H1 (cell line): ENCODE data around the gene NELFB. TPM values are rescaled to one million over a fixed set of nuclear protein-coding genes. Genes with fewer than 3 reads are reported as not detected.

Experiments
- ASH2L ChIP-seq: fragments of 200-600, 300-600 bp; sonication (generic); IDR thresholded peaks from one replicate; pipeline ENCODE4 v1.7.1; 2017; ENCODE audit warnings: low read length
- CBX5 ChIP-seq: fragments of 300-800, 300-1000 bp; sonication (generic); IDR thresholded peaks from 2 replicates; pipeline ENCODE4 v1.7.1; 2016; ENCODE audit warnings: antibody characterized with exemption, low read length, low read depth
- CBX8 ChIP-seq: fragments of 300-800, 300-1000 bp; sonication (generic); IDR thresholded peaks from 2 replicates; pipeline ENCODE4 v1.7.1; 2016; ENCODE audit warnings: low read depth, low read length, borderline replicate concordance
- GABPA ChIP-seq: IDR thresholded peaks from 2 replicates; pipeline ENCODE4 v1.6.1; 2011; ENCODE audit warnings: mild to moderate bottlenecking, low read length, moderate library complexity, borderline replicate concordance; ENCODE audit not compliant: insufficient read depth
- HDAC2 ChIP-seq, 2 experiments: fragments of 300-600 bp in 1 of 2; sonication (generic) in 1 of 2; IDR thresholded peaks; 2 replicates each; pipeline ENCODE4 v1.6.1; 2011 to 2012; ENCODE audit warnings: low read depth in 2 of 2, low read length in 2 of 2, mild to moderate bottlenecking in 2 of 2, moderate library complexity in 2 of 2, borderline replicate concordance in 1 of 2, inconsistent platforms in 1 of 2
- HDAC6 ChIP-seq: IDR thresholded peaks from one replicate; pipeline ENCODE4 v1.7.1; 2012; ENCODE audit warnings: low read depth, mild to moderate bottlenecking, inconsistent platforms, low read length, moderate library complexity
- JUN ChIP-seq: IDR thresholded peaks from 2 replicates; pipeline ENCODE4 v1.6.1; 2011; ENCODE audit warnings: low read depth, mild to moderate bottlenecking, improper control_type of control experiment, low read length
- KDM1A ChIP-seq: fragments of 200-600, 300-600 bp; sonication (generic); IDR thresholded peaks from 2 replicates; pipeline ENCODE4 v1.7.1; 2016; ENCODE audit warnings: mild to moderate bottlenecking, low read length, borderline replicate concordance
- KDM4A ChIP-seq: IDR thresholded peaks from one replicate; pipeline ENCODE4 v1.7.1; 2012; ENCODE audit warnings: low read depth, mild to moderate bottlenecking, moderate library complexity, low read length, inconsistent platforms; ENCODE audit not compliant: severe bottlenecking
- KDM5A ChIP-seq: fragments of 200-600 bp; IDR thresholded peaks from 2 replicates; pipeline ENCODE4 v1.7.1; 2012; ENCODE audit warnings: mild to moderate bottlenecking, low read length, inconsistent platforms, mixed read lengths
- NANOG ChIP-seq: IDR thresholded peaks from 2 replicates; pipeline ENCODE4 v1.6.1; 2011; ENCODE audit warnings: low read length, low read depth, mild to moderate bottlenecking, inconsistent platforms; ENCODE audit not compliant: insufficient read depth, poor library complexity, severe bottlenecking
- NRF1 ChIP-seq: IDR thresholded peaks from 2 replicates; pipeline ENCODE4 v1.6.1; 2011; ENCODE audit warnings: mild to moderate bottlenecking, low read depth, low read length, improper control_type of control experiment
- POLR2A ChIP-seq, 2 experiments: IDR thresholded peaks; 1 replicate in 1 of 2; 2 replicates in 1 of 2; pipeline ENCODE4 v1.6.1; 2011; ENCODE audit warnings: low read depth in 2 of 2, low read length in 2 of 2, mild to moderate bottlenecking in 2 of 2; ENCODE audit errors: control extremely low read depth in 1 of 2
- POLR2AphosphoS5 ChIP-seq: IDR thresholded peaks from 2 replicates; pipeline ENCODE4 v1.6.1; 2011; ENCODE audit warnings: low read depth, low read length
- RBBP5 ChIP-seq: IDR thresholded peaks from 2 replicates; pipeline ENCODE4 v1.7.1; 2012; ENCODE audit warnings: low read depth, mild to moderate bottlenecking, inconsistent platforms, low read length, moderate library complexity, borderline replicate concordance
- RFX5 ChIP-seq: IDR thresholded peaks from 2 replicates; pipeline ENCODE4 v1.6.1; 2011; ENCODE audit warnings: low read depth, low read length, improper control_type of control experiment, borderline replicate concordance
- RNF2 ChIP-seq: fragments of 200-900, 300-1000 bp; sonication (generic); IDR thresholded peaks from 2 replicates; pipeline ENCODE4 v1.7.1; 2016; ENCODE audit warnings: borderline replicate concordance, low read depth, mild to moderate bottlenecking, antibody characterized with exemption, low read length; ENCODE audit not compliant: poor library complexity, severe bottlenecking; ENCODE audit errors: missing control alignments
- SUZ12 ChIP-seq: fragments of 200-600 bp; sonication (generic); IDR thresholded peaks from 2 replicates; pipeline ENCODE4 v1.6.1; 2012; ENCODE audit warnings: mild to moderate bottlenecking, inconsistent platforms, low read length, moderate library complexity, mixed read lengths
- TBP ChIP-seq: IDR thresholded peaks from 2 replicates; pipeline ENCODE4 v1.6.1; 2011; ENCODE audit warnings: low read depth, low read length, improper control_type of control experiment
- polyA plus RNA-seq, 7 experiments: library from polyadenylated mRNA; depleted of rRNA in 3 of 7; stranded (reverse) in 5 of 7; unstranded in 2 of 7; fragments of >200 nt in 5 of 7; fragments of 200-250 nt in 2 of 7; gene quantifications; 1 replicate in 5 of 7; 2 replicates in 1 of 7; 4 replicates in 1 of 7; pipeline versions ENCODE4 v1.2.1 to v1.2.3, GENCODE V29; 2011 to 2013; ENCODE audit warnings: missing spikeins in 2 of 7, mixed read lengths in 2 of 7
- total RNA-seq: library from RNA; stranded (reverse); fragmentation: NEBNext Ultra II Directional; extraction: Animal tissue kit (Norgen Biotek cat#: 25700); gene quantifications from 2 replicates; pipeline ENCODE4 v1.2.1, GENCODE V29; 2021
- TF ChIP-seq, protein P1 (sequence below): IDR thresholded peaks from 2 replicates; pipeline ENCODE4 v1.6.1; 2011; ENCODE audit warnings: low read depth, mild to moderate bottlenecking, low read length; ENCODE audit not compliant: insufficient read depth
- TF ChIP-seq, protein P2 (sequence below): IDR thresholded peaks from 2 replicates; pipeline ENCODE4 v1.6.1; 2011; ENCODE audit warnings: low read length, improper control_type of control experiment

NELFB gene
- total and polyA plus RNA-seq, 2 of the 8 experiments (the other 6 are each of a cell fraction or from before 2014, with no cell fraction given): 57.6 to 78.0 TPM

DNA sequence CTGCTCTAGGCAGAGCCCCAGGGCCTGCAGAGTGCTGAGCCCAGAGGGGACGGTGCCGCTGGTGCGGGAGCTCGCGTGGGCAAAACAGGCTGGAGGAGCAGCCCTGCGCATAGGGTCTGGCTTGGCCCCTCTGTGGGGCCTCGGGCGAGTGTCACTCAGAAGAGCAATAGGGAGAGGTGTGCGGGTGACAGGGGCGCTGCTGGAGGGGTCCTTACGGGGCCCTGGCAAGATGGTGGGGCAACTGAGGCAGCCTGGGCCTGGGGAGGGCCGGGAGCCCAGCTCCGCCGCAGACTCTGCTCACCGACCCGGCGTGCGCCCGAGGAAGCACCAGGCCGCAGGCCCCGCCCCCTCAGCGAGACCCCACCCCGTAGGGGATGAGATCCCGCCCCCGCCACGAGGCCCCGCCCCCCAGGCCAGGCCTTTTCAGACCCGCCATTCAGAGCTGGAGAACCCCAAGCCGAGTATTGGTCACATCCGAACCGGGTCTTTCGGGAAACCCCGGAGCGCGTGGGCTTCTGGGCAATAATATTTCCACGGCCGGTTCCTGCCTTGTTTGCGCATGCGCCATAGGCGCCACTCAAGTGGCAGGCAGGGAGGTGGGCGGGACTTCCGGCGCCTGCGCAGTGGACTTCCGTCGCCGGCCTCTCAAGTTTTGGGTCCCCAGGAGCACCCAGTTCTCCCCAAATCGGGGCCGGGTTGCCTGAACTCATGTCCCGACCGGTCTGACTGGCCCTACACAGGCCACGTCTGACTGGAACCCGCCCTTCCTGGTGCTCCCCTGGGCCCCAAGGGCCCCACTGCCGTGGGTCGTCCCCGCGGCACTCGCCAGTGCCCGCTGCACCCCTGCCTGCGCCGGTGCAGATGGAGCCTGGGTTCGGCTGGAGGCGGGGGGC is 31.8 kb upstream of the NELFB start (continued):
- TF ChIP-seq, protein P1, sequence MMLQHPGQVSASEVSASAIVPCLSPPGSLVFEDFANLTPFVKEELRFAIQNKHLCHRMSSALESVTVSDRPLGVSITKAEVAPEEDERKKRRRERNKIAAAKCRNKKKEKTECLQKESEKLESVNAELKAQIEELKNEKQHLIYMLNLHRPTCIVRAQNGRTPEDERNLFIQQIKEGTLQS: no peak
- TF ChIP-seq KDM4A (peak; percentile 71), JUN (no peak), RFX5 (no peak), CBX8 (no peak), SUZ12 (no peak), KDM5A (peak; percentile 30; the same call in 1 of the 2 replicates), HDAC2 (IDR thresholded peaks at IDR 0.05; ENCODE audit: borderline replicate concordance in 1 of 2, low read depth in 2 of 2, low read length in 2 of 2) (peak in 1 of 2 experiments; percentile 84; a peak in 1 of 4 replicates), POLR2AphosphoS5 (no peak), HDAC6 (no peak), TBP (no peak), KDM1A (no peak), RNF2 (no peak), RBBP5 (no peak), CBX5 (no peak), GABPA (peak; percentile 96), ASH2L (peak; percentile 21), NANOG (no peak), POLR2A (IDR thresholded peaks at IDR 0.05; ENCODE audit: control extremely low read depth in 1 of 2, low read depth in 2 of 2, low read length in 2 of 2) (peak in 1 of 2 experiments; percentile 53; a peak in 1 of 3 replicates), NRF1 (peak; percentile 69)
- TF ChIP-seq, protein P2, sequence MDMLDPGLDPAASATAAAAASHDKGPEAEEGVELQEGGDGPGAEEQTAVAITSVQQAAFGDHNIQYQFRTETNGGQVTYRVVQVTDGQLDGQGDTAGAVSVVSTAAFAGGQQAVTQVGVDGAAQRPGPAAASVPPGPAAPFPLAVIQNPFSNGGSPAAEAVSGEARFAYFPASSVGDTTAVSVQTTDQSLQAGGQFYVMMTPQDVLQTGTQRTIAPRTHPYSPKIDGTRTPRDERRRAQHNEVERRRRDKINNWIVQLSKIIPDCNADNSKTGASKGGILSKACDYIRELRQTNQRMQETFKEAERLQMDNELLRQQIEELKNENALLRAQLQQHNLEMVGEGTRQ: no peak
